Breast epithelium (tissue), 4 donors: ENCODE measurements around the gene ARMC9. TPM values are rescaled to one million over a fixed set of nuclear protein-coding genes. Genes with fewer than 3 reads are reported as not detected.

Experiments used
- DNase-seq, 2 donors: peaks; one replicate each; pipeline ENCODE4 v3.0.0-alpha.2; 2019; ENCODE audit warnings: low spot score in 2 of 2
- H3K27ac ChIP-seq, 2 donors: fragments of 200-600 bp; sonication (generic) in 1 of 2; one replicate each; pipeline ENCODE4 v1.5.1; 2016 to 2019; ENCODE audit warnings: mild to moderate bottlenecking in 1 of 2
- H3K27me3 ChIP-seq, 2 donors: fragments of 200-600 bp; sonication (generic) in 1 of 2; one replicate each; pipeline versions ENCODE4 v1.5.1 to v1.6.0; 2017 to 2019; ENCODE audit warnings: control low read depth in 1 of 2, mild to moderate bottlenecking in 1 of 2
- H3K36me3 ChIP-seq: fragments of 200-600 bp; one replicate; pipeline ENCODE4 v1.5.1; 2019
- H3K4me1 ChIP-seq, 2 donors: fragments of 200-600 bp; sonication (generic); one replicate each; pipeline ENCODE4 v1.5.1; 2016 to 2019; ENCODE audit warnings: control low read depth in 1 of 2
- H3K4me3 ChIP-seq, 3 donors: fragments of 200-600 bp; sonication (generic); 1 replicate in 2 of 3; 2 replicates in 1 of 3; pipeline ENCODE4 v1.5.1; 2016 to 2019; ENCODE audit warnings: mild to moderate bottlenecking in 3 of 3, moderate library complexity in 2 of 3
- H3K9me3 ChIP-seq, 2 donors: fragments of 200-600 bp; sonication (generic) in 1 of 2; one replicate each; pipeline ENCODE4 v1.5.1; 2016 to 2019; ENCODE audit warnings: control low read depth in 1 of 2
- CTCF ChIP-seq, 3 donors: fragments of 450-650 bp; IDR thresholded peaks; one replicate each; pipeline ENCODE4 v1.5.1; 2016 to 2017; ENCODE audit warnings: antibody characterized with exemption in 3 of 3, mild to moderate bottlenecking in 3 of 3, moderate library complexity in 3 of 3
- POLR2A ChIP-seq: fragments of 450-650 bp; IDR thresholded peaks from one replicate; pipeline ENCODE4 v1.6.1; 2016; ENCODE audit warnings: antibody characterized with exemption, mild to moderate bottlenecking, moderate library complexity
- POLR2AphosphoS5 ChIP-seq, 3 donors: sonication (generic); formaldehyde crosslinking; IDR thresholded peaks; one replicate each; pipeline ENCODE4 v1.6.1; 2017; ENCODE audit warnings: antibody characterized with exemption in 3 of 3
- intact Hi-C: fragments of 100-400 bp; cut with DNase I; formaldehyde crosslinking; loops from one replicate; pipeline ENCODE4 v1.15.1; 2023; ENCODE audit warnings: low total_unique reads
- total RNA-seq, 3 donors: library from RNA; depleted of rRNA; stranded (reverse); fragments of >200 nt; gene quantifications; one replicate each; pipeline ENCODE4 v1.1.0, GENCODE V29; 2016

ARMC9 gene
- total RNA-seq, 3 donors from 2014 or later: 4.0 to 20.8 (median 18.0) TPM

GRCh38 chr2:231386446-231386845 is 188.0 kb downstream of the ARMC9 start:
- intact Hi-C loops: no loop called here
- no peak for DNase-seq
- TF ChIP-seq CTCF (IDR thresholded peaks at IDR 0.05) (no peak), POLR2AphosphoS5 (IDR thresholded peaks at IDR 0.05) (no peak), POLR2A (no peak)
- no peak overlapping the region for H3K27ac ChIP-seq
- H3K4me3 ChIP-seq: no peak overlapping the region
- H3K27me3 ChIP-seq: no peaks in the 10 kb centered on the region
- no peaks in the 10 kb centered on the region for H3K4me1 ChIP-seq
- no peaks in the 10 kb centered on the region for H3K36me3 ChIP-seq
- H3K9me3 ChIP-seq: no peaks in the 10 kb centered on the region

DNA sequence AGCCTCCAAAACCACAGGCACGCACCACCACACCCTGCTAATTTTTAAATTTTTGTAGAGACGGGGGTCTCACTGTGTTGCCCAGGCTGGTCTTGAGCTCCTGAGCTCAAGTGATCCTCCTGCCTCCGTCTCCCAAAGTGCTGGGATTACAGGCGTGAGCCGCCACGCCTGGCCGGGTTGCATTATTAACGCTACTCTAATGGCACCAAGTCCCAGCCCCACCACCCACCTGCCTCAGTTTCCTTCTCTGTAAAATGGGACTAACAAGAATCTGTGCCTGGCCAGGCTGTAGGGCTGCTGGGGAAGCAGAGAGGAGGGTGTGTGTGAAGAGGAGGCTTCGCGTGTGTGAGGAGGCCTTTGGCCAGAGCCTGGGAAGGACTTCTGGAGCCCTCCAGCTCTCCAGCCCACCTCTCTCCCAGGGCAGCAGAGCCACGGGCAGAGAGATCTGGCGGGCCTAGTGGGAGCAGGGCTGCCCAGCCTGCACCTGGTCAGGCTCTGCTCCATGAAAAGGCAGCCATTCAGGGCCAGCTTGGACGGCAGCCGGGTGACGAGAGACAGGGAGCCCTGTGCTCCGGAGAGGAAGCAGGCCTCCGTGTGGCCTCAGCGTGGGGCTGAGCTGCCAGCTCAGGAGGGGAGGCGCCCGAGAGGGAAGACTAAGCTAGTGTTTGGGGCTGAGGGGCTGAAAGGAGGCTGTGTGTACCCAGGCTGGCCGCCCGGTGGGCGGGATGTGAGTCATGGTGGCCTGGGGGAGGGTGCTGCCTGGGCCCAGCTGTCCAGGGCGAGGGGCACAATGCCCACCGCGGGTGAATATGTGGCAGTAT is 189.7 kb downstream of the ARMC9 start:
- TF ChIP-seq POLR2AphosphoS5 (IDR thresholded peaks at IDR 0.05) (no peak), POLR2A (no peak), CTCF (IDR thresholded peaks at IDR 0.05) (no peak)
- peak overlapping the region; percentile 52 to 61 for H3K27ac ChIP-seq

GRCh38 chr2:231388725-231389346 is 190.4 kb downstream of the ARMC9 start:
- no peaks in the 10 kb centered on the region for H3K9me3 ChIP-seq
- no peaks in the 10 kb centered on the region for H3K27me3 ChIP-seq
- H3K27ac ChIP-seq: peak overlapping the region; percentile 52 to 61
- no peak overlapping the region for H3K4me3 ChIP-seq
- DNase-seq: no peak
- no peaks in the 10 kb centered on the region for H3K4me1 ChIP-seq
- H3K36me3 ChIP-seq: no peaks in the 10 kb centered on the region
- intact Hi-C loops: no loop called here
- TF ChIP-seq POLR2A (no peak), POLR2AphosphoS5 (IDR thresholded peaks at IDR 0.05) (no peak), CTCF (IDR thresholded peaks at IDR 0.05) (no peak)

More for the DNA sequence above, 189.7 kb downstream of the ARMC9 start:
- no peaks in the 10 kb centered on the region for H3K36me3 ChIP-seq
- H3K27me3 ChIP-seq: no peaks in the 10 kb centered on the region
- H3K4me3 ChIP-seq: no peak overlapping the region
- no peaks in the 10 kb centered on the region for H3K9me3 ChIP-seq
- H3K4me1 ChIP-seq: no peaks in the 10 kb centered on the region
- peak in 1 of 2 donors; percentile 40 for DNase-seq
- intact Hi-C loops: no loop called here

- H3K4me1 ChIP-seq: peaks cover 0 to 6% of the 10 kb centered on the region in 2 donors
- intact Hi-C loops: no loop called here
- no peaks in the 10 kb centered on the region for H3K9me3 ChIP-seq
- no peak overlapping the region for H3K27ac ChIP-seq
- TF ChIP-seq POLR2A (no peak), POLR2AphosphoS5 (IDR thresholded peaks at IDR 0.05) (no peak), CTCF (IDR thresholded peaks at IDR 0.05) (no peak)
- no peaks in the 10 kb centered on the region for H3K36me3 ChIP-seq
- DNase-seq: no peak
- H3K4me3 ChIP-seq: no peak overlapping the region
- peaks cover 0 to 7% of the 10 kb centered on the region in 2 donors for H3K27me3 ChIP-seq
Measured at GRCh38 chr2:231390667-231391066, 192.2 kb downstream of the ARMC9 start.

DNA sequence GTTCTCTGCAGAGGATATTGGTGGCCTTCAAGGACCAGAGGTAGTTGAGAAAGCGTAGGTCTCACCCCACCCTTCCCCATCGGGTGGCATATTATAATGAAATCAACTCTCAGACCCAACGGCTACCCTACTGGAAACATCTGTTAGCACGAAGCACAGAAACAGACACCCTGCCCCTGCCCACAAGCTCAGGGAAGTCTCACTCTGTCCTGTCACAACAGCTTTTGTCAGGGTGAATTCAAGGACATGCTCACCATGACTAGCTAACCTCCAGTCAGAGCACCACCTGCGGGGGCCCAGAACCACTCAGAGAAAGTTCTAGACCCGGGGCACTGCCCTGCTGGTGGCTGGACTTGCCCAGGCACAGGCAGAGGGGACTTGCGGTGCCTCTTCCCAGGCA is 193.6 kb downstream of the ARMC9 start:
- Histone ChIP-seq H3K4me3 (no peak overlapping the region), H3K27me3 (peaks cover 3 to 7% of the 10 kb centered on the region in 2 donors), H3K4me1 (peaks cover 3 to 6% of the 10 kb centered on the region in 2 donors), H3K27ac (no peak overlapping the region), H3K9me3 (no peaks in the 10 kb centered on the region), H3K36me3 (no peaks in the 10 kb centered on the region)
- intact Hi-C loops: no loop called here
- no peak for DNase-seq
- TF ChIP-seq CTCF (IDR thresholded peaks at IDR 0.05): no peak
- TF ChIP-seq POLR2AphosphoS5 (IDR thresholded peaks at IDR 0.05): no peak
- TF ChIP-seq POLR2A: no peak
